HG02571 (cell line): ENCODE measurements around the gene EIF4G3.
"Not testable (repeated sequence)": the region's sequence is repeated elsewhere in the genome, so short reads cannot be mapped to it uniquely, and the experiment has no call there.

Experiments used
- ATAC-seq: cut with Tn5 transposase; IDR thresholded peaks from one replicate; pipeline ENCODE4 v1.9.1; 2021; ENCODE audit warnings: mild to moderate bottlenecking, moderate library complexity; ENCODE audit not compliant: unreplicated experiment

EIF4G3 gene

DNA sequence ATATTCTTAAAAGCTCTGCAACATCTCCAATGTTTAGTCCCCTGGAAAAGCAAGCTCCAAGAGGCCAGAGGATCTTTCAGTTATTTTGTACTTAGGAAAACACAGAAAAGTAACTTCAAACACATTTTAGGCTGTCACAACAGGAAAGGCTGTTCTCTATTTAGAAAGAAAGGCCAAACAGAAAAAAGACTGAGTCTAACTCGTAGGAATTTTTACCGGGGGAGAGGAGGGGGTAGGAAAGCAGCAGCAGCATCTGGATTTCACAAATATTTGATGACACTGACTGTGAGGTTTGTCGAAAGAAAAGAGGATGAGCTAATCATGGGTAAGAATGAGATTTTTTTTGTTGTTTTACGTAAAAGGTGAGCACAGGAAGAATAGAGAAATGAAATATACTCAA is 107.1 kb downstream of the EIF4G3 start:
- ATAC-seq = no peak

DNA sequence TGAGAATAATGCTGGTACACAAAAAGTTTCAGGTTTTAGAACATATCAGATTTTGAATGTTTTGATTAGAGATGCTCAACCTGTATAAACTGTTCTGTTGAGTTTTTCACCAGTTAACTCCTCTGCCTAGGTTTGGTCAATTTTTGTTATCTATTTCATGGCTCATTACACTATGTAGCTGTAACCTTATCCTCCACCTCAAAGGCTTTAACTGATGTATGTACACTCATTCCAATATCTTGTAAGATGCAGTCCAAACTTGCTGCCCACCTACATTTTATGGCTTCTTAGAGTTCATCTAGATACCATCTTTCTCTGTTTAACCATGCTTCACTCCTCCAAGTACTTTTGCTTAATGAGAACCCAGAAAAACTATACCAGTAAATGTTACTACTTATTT is 107.8 kb downstream of the EIF4G3 start:
- ATAC-seq = no peak

GRCh38 chr1:21067551-21068227 is 109.0 kb downstream of the EIF4G3 start:
- no peak for ATAC-seq

GRCh38 chr1:21066356-21067012 is 110.2 kb downstream of the EIF4G3 start:
- no peak for ATAC-seq

GRCh38 chr1:21065851-21066250 is 110.8 kb downstream of the EIF4G3 start:
- ATAC-seq = no peak

- ATAC-seq = no peak
Measured at GRCh38 chr1:21064057-21064456, 112.6 kb downstream of the EIF4G3 start.

- no peak for ATAC-seq
Measured at GRCh38 chr1:21060523-21060922, 116.2 kb downstream of the EIF4G3 start.

DNA sequence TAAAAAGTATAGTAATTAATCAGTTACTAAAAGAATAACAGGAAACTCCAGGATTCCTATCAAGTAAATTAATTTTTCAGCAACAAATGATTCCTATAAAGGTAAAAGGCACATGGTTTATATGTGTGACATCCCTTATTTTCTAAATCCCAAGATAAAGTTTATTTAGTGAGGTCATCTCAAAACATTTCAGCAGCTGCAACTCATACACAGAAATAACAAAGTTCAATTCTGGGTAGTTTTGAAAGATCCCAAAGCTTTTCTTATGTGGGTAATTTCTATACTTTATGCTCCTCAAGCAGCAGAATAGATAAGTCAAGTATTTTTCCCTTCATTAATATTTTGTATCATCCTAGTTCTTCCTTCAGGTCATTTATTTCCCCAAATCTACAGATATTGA is 117.7 kb downstream of the EIF4G3 start:
- ATAC-seq = no peak

- no peak for ATAC-seq
Measured at GRCh38 chr1:21058035-21058793, 118.5 kb downstream of the EIF4G3 start.

GRCh38 chr1:21053189-21053928 is 123.3 kb downstream of the EIF4G3 start:
- ATAC-seq = not testable (repeated sequence)

GRCh38 chr1:21052034-21052433 is 124.7 kb downstream of the EIF4G3 start:
- ATAC-seq = no peak

- ATAC-seq = no peak
Measured at GRCh38 chr1:21051177-21051825, 125.4 kb downstream of the EIF4G3 start.

GRCh38 chr1:21050031-21050430 is 126.7 kb downstream of the EIF4G3 start:
- ATAC-seq = no peak

DNA sequence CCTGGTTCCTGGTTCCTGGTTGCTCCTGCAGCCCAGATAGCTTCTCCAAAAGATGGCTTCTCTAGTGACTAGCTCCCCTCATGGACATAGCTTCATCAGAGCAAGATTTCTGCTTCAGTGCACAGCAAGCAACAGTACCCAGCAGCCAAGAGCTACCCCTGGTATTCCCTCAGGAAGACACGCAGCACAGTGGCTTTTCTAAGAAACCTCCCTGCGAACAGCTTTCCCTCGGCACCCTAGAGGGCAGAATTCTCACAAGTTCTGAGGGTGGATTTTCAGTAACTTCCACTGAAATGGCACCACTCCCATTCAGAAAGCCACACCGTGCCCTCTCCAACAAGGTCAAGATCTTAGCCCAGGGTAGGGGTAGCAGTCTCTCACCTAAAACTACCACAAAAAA is 128.2 kb downstream of the EIF4G3 start:
- no peak for ATAC-seq

- ATAC-seq = no peak
Measured at GRCh38 chr1:21046132-21046531, 130.6 kb downstream of the EIF4G3 start.

DNA sequence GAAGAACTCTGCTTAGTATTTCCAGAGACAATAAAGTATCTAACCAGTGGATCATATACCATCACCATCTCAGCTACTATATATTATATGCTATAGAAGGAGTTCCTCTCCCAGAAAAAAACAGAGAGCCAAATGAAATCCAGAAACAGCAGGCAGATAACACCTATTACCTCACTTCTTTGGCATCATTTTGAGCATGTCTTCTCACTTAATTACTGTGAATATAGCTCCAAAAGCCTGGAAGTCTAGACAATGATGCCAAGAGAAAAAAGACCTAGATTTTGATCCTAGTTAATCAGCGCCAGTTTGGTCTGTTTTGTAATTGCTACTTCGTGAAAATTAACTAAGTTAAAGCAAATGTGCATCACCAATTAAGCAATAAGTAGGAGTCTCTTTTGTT is 131.3 kb downstream of the EIF4G3 start:
- no peak for ATAC-seq

- ATAC-seq = no peak
Measured at GRCh38 chr1:21042929-21043605, 133.6 kb downstream of the EIF4G3 start.

GRCh38 chr1:21041541-21041940 is 135.2 kb downstream of the EIF4G3 start:
- no peak for ATAC-seq

DNA sequence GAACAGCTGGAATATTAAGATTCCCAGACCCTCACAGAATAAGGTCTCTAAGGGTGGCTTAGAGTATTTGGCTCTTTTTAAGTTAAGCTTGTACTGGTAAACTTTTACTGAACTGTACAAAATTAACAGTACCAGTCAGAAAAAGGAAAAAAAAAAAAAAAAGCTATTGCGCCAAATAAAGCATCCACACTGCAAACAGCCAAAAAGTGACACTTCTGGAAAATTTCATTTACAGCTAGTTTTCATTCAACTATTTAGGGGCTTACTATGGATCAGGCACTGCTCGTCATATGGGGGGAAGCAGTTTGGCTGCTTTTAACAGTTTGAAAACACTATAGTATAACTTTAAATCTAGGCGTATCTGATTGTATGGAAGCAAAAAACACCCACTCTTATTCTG is 139.6 kb downstream of the EIF4G3 start:
- ATAC-seq = no peak

- ATAC-seq = no peak
Measured at GRCh38 chr1:21035794-21036193, 140.9 kb downstream of the EIF4G3 start.
